Naive thymus-derived CD4-positive, alpha-beta T cell (primary cell): ENCODE measurements around the gene NPIPB12. TPM values are rescaled to one million over a fixed set of nuclear protein-coding genes. Genes with fewer than 3 reads are reported as not detected.
"Not testable (repeated sequence)": the region's sequence is repeated elsewhere in the genome, so short reads cannot be mapped to it uniquely, and the experiment has no call there.

Experiments used
- ATAC-seq: fragments of 150-1000 bp; cut with Tn5 transposase; 2 replicates; pipeline ENCODE4 v1.10.0; 2021; ENCODE audit warnings: mild to moderate bottlenecking, moderate library complexity
- CTCF ChIA-PET: fragments of 350-600 bp; sonication (Branson Sonifier 250); formaldehyde crosslinking; loops from one replicate; lab custom pipeline; 2021; ENCODE audit warnings: antibody characterized with exemption; lab: Charles Lee
- POLR2A ChIA-PET: fragments of 350-600 bp; sonication (Branson Sonifier 250); formaldehyde crosslinking; loops from one replicate; lab custom pipeline; 2021; ENCODE audit warnings: antibody characterized with exemption, inconsistent platforms; lab: Charles Lee
- DNase-seq, 9 donors: peaks; one replicate each; pipeline versions ENCODE4 v3.0.0 to v3.0.0-alpha.2; 2020 to 2022; ENCODE audit warnings: mixed read lengths in 1 of 9
- H3K27ac ChIP-seq: one replicate; pipeline ENCODE4 v1.7.0; 2013; ENCODE audit warnings: mild to moderate bottlenecking, low read depth, low read length, moderate library complexity
- H3K27me3 ChIP-seq, 2 donors: one replicate each; pipeline ENCODE4 v1.7.0; 2013; ENCODE audit warnings: low read length in 2 of 2, mild to moderate bottlenecking in 2 of 2, moderate library complexity in 2 of 2; ENCODE audit not compliant: control insufficient read depth in 2 of 2, insufficient read depth in 2 of 2
- H3K36me3 ChIP-seq, 3 experiments: 1 replicate in 2 of 3; 2 replicates in 1 of 3; pipeline ENCODE4 v1.7.0; 2013; ENCODE audit warnings: low read length in 3 of 3, mild to moderate bottlenecking in 3 of 3, moderate library complexity in 1 of 3; ENCODE audit not compliant: insufficient read depth in 3 of 3, control insufficient read depth in 2 of 3
- H3K4me1 ChIP-seq, 2 donors: one replicate each; pipeline ENCODE4 v1.7.0; 2013; ENCODE audit warnings: low read length in 2 of 2, mild to moderate bottlenecking in 2 of 2, moderate library complexity in 1 of 2; ENCODE audit not compliant: control insufficient read depth in 2 of 2, insufficient read depth in 2 of 2
- H3K4me3 ChIP-seq: 2 replicates; pipeline ENCODE4 v1.7.0; 2013; ENCODE audit warnings: mild to moderate bottlenecking, low read length
- H3K9me3 ChIP-seq, 3 experiments: 1 replicate in 2 of 3; 2 replicates in 1 of 3; pipeline ENCODE4 v1.7.0; 2013; ENCODE audit warnings: low read length in 3 of 3; ENCODE audit not compliant: control insufficient read depth in 2 of 3
- H3K27ac Mint-ChIP-seq, 9 donors: one replicate each; pipeline ENCODE4 v1.8.0; 2020 to 2022; ENCODE audit warnings: mixed read lengths in 9 of 9, mild to moderate bottlenecking in 8 of 9, moderate library complexity in 5 of 9, inconsistent platforms in 2 of 9
- H3K27me3 Mint-ChIP-seq, 5 donors: one replicate each; pipeline ENCODE4 v1.8.0; 2021 to 2022; ENCODE audit warnings: mixed read lengths in 5 of 5, mild to moderate bottlenecking in 1 of 5
- H3K36me3 Mint-ChIP-seq, 5 donors: one replicate each; pipeline ENCODE4 v1.8.0; 2020 to 2022; ENCODE audit warnings: mixed read lengths in 5 of 5, mild to moderate bottlenecking in 3 of 5, inconsistent platforms in 1 of 5
- H3K4me1 Mint-ChIP-seq, 7 donors: one replicate each; pipeline ENCODE4 v1.8.0; 2020 to 2022; ENCODE audit warnings: mixed read lengths in 7 of 7, mild to moderate bottlenecking in 3 of 7, inconsistent platforms in 1 of 7
- H3K4me3 Mint-ChIP-seq, 10 donors: one replicate each; pipeline ENCODE4 v1.8.0; 2020 to 2022; ENCODE audit warnings: mild to moderate bottlenecking in 10 of 10, mixed read lengths in 10 of 10, moderate library complexity in 6 of 10, inconsistent platforms in 2 of 10
- H3K9me3 Mint-ChIP-seq, 11 donors: one replicate each; pipeline ENCODE4 v1.8.0; 2020 to 2022; ENCODE audit warnings: mixed read lengths in 11 of 11, mild to moderate bottlenecking in 4 of 11, inconsistent platforms in 1 of 11, moderate library complexity in 1 of 11
- intact Hi-C, 2 donors: fragments of 100-400 bp; cut with micrococcal nuclease; formaldehyde crosslinking; loops; one replicate each; pipeline ENCODE4 v1.15.1; 2023
- polyA plus RNA-seq, 2 donors: library from polyadenylated mRNA; unstranded; fragments of 300-500 nt; fragmentation: Illumina TruSeq; gene quantifications; one replicate each; pipeline ENCODE4 v1.2.3, GENCODE V29; 2021
- total RNA-seq, 6 experiments: library from RNA in 5 of 6; stranded (reverse) in 5 of 6; gene quantifications; 1 replicate in 5 of 6; 2 replicates in 1 of 6; pipeline ENCODE4 v1.2.3 and lab custom pipeline; 2021 to 2026

NPIPB12 gene
- total and polyA plus RNA-seq, 7 experiments from 2014 or later = 3.7 to 189 (median 74.9) TPM

DNA sequence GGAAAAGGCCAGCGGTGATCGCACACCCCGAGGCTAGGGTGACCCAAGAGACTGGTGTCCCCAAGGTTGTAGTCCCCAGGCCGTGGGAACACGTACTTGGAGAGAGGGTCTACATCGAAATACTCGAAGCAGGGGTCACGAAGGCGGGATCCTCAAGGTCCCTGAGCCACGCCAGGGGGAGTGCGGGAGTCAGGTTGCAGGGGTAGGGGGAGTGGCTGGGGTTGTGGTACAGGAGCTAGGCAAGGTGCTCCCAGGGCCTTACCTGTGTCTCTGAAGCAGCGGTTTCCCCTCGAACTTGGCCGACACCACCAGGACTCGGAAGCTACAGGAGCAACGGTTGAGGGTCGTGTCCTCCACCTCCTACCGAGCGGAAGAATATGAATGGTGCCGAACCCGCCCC, 52.5 kb downstream of the NPIPB12 start:
- H3K9me3 ChIP-seq, H3K27me3 ChIP-seq, H3K4me1 ChIP-seq, H3K36me3 Mint-ChIP-seq, H3K9me3 Mint-ChIP-seq, DNase-seq, H3K27me3 Mint-ChIP-seq, H3K27ac Mint-ChIP-seq, H3K4me1 Mint-ChIP-seq, intact Hi-C loops, H3K27ac ChIP-seq, POLR2A ChIA-PET, H3K4me3 ChIP-seq, H3K4me3 Mint-ChIP-seq, H3K36me3 ChIP-seq, CTCF ChIA-PET: not testable (repeated sequence)
- ATAC-seq = peak; percentile 31

Other genes starting within 250 kb of the NPIPB12 start
- 1 to 10 TPM; 2.1 to 4.9 (median 2.6) TPM for gene NPIPB11, start 99.7 kb downstream of the NPIPB12 start, total RNA-seq
- gene NPIPB11, start 99.7 kb downstream of the NPIPB12 start, polyA plus RNA-seq = under 1 TPM; 0.20 to 0.67 TPM
- 10 to 100 TPM in 4 of 5 experiments, 1 to 10 TPM in 1; 8.6 to 18.9 (median 11.5) TPM for gene BOLA2, start 52.1 kb downstream of the NPIPB12 start, total RNA-seq
- 10 to 100 TPM; 14.0 to 21.2 TPM for gene BOLA2, start 52.1 kb downstream of the NPIPB12 start, polyA plus RNA-seq
- gene SLX1B, start 51.9 kb downstream of the NPIPB12 start, total RNA-seq = 10 to 100 TPM; 19.6 to 46.5 (median 44.3) TPM
- 10 to 100 TPM in 1 of 2 donors, 1 to 10 TPM in 1; 3.4 to 11.9 TPM for gene SLX1B, start 51.9 kb downstream of the NPIPB12 start, polyA plus RNA-seq
- 1 to 10 TPM; 2.0 to 9.1 (median 6.0) TPM for gene SULT1A4, start 46.5 kb downstream of the NPIPB12 start, total RNA-seq
- gene SULT1A4, start 46.5 kb downstream of the NPIPB12 start, polyA plus RNA-seq = 1 to 10 TPM in 1 of 2 donors, not detected in 1; 1.4 TPM
- gene SPN, start 156.8 kb upstream of the NPIPB12 start, total RNA-seq = 100 to 1,000 TPM in 4 of 5 experiments, 10 to 100 TPM in 1; 79.5 to 333 (median 124) TPM
- gene SPN, start 156.8 kb upstream of the NPIPB12 start, polyA plus RNA-seq = 100 to 1,000 TPM in 1 of 2 donors, 10 to 100 TPM in 1; 96.0 to 183 TPM
- 1 to 10 TPM in 3 of 5 experiments, under 1 TPM in 2; 0.57 to 6.5 (median 1.4) TPM for gene QPRT, start 172.8 kb upstream of the NPIPB12 start, total RNA-seq
- under 1 TPM; 0.54 to 0.66 TPM for gene QPRT, start 172.8 kb upstream of the NPIPB12 start, polyA plus RNA-seq
- gene C16orf54, start 239.6 kb upstream of the NPIPB12 start, total RNA-seq = 100 to 1,000 TPM in 4 of 5 experiments, 10 to 100 TPM in 1; 63.9 to 228 (median 151) TPM
- gene C16orf54, start 239.6 kb upstream of the NPIPB12 start, polyA plus RNA-seq = 10 to 100 TPM; 43.2 to 44.1 TPM